ENCODE data around the gene RFLNA.

- TF ChIP-seq EP300 (IDR thresholded peaks at IDR 0.05) = no peak
- TF ChIP-seq POLR2A (IDR thresholded peaks at IDR 0.05) = no peak
- TF ChIP-seq CTCF (IDR thresholded peaks at IDR 0.05) = no peak
Measured at GRCh38 chr12:124254126-124254525, 40.8 kb upstream of the RFLNA start.
